GM18858 (cell line): ENCODE data around the gene HSPA1L.
A peak's percentile ranks its signal among the peaks of the same experiment; 100 is the strongest.
"Not testable (repeated sequence)": the region's sequence is repeated elsewhere in the genome, so short reads cannot be mapped to it uniquely, and the experiment has no call there.

Experiments used
- ATAC-seq: cut with Tn5 transposase; IDR thresholded peaks from one replicate; pipeline ENCODE4 v1.9.1; 2021; ENCODE audit not compliant: unreplicated experiment

Gene HSPA1L

GRCh38 chr6:31815025-31815838 is at the start of gene HSPA1L, which contains the start of gene HSPA1A:
HSPA1L (minus strand) TSS chr6:31815283; CDS start chr6:31811972, 3,311 bp downstream.
HSPA1A (plus strand) TSS chr6:31815543; CDS start chr6:31815757, 214 bp downstream.
- no peak for ATAC-seq

- no peak for ATAC-seq
Observed at GRCh38 chr6:31864818-31865204, 49.7 kb upstream of the HSPA1L start.

- ATAC-seq = not testable (repeated sequence)
Observed at GRCh38 chr6:31864123-31864562, 49.1 kb upstream of the HSPA1L start.

- peak; percentile 89 for ATAC-seq
Observed at GRCh38 chr6:31862344-31863235, 47.5 kb upstream of the HSPA1L start, which contains the start of gene NEU1. NEU1 (minus strand) TSS chr6:31862821; CDS start chr6:31862776, 45 bp downstream.

GRCh38 chr6:31861919-31862343 is 46.8 kb upstream of the HSPA1L start:
- ATAC-seq = no peak

GRCh38 chr6:31861150-31861549 is 46.1 kb upstream of the HSPA1L start:
- no peak for ATAC-seq

- ATAC-seq = no peak
Observed at GRCh38 chr6:31860349-31860748, 45.3 kb upstream of the HSPA1L start.

GRCh38 chr6:31859923-31860322 is 44.8 kb upstream of the HSPA1L start:
- ATAC-seq = no peak

- ATAC-seq = no peak
Observed at GRCh38 chr6:31858707-31859106, 43.6 kb upstream of the HSPA1L start.

GRCh38 chr6:31857774-31858173 is 42.7 kb upstream of the HSPA1L start:
- not testable (repeated sequence) for ATAC-seq

- not testable (repeated sequence) for ATAC-seq
Observed at GRCh38 chr6:31851980-31852718, 37.1 kb upstream of the HSPA1L start.

GRCh38 chr6:31851485-31851832 is 36.4 kb upstream of the HSPA1L start:
- ATAC-seq = no peak

- no peak for ATAC-seq
Observed at GRCh38 chr6:31850765-31851484, 35.8 kb upstream of the HSPA1L start.

GRCh38 chr6:31847276-31847978 is 32.3 kb upstream of the HSPA1L start:
- no peak for ATAC-seq

GRCh38 chr6:31844507-31844906 is 29.4 kb upstream of the HSPA1L start:
- no peak for ATAC-seq

- ATAC-seq = no peak
Observed at GRCh38 chr6:31842053-31842452, 27.0 kb upstream of the HSPA1L start.

GRCh38 chr6:31839779-31840126 is 24.7 kb upstream of the HSPA1L start:
- ATAC-seq = not testable (repeated sequence)

- no peak for ATAC-seq
Observed at GRCh38 chr6:31838968-31839367, 23.9 kb upstream of the HSPA1L start.

GRCh38 chr6:31838114-31838553 is 23.1 kb upstream of the HSPA1L start:
- ATAC-seq = not testable (repeated sequence)
